ENCODE results near the gene FOXP1. TPM values are rescaled to one million over a fixed set of nuclear protein-coding genes. Genes with fewer than 3 reads are reported as not detected.

The FOXP1 gene
- total and polyA plus RNA-seq, 2 of the 13 experiments (the other 11 are each of a cell fraction or from before 2014, with no cell fraction given), result 40.4 to 59.0 TPM

- 0 out of 2 replicates have a peak, but pooled peaks have one; percentile 17 for TF ChIP-seq NR2F2 (IDR thresholded peaks at IDR 0.05; ENCODE audit: borderline replicate concordance, low read depth)
- TF ChIP-seq GTF3A (CRISPR knock-in tag; conservative IDR thresholded peaks at IDR 0.05), result no peak
- 0 out of 2 replicates have a peak, but pooled peaks have one; percentile 17 for TF ChIP-seq THAP11 (CRISPR knock-in tag; IDR thresholded peaks at IDR 0.05)
- peak; percentile 79; the same call in 1 of the 2 replicates for TF ChIP-seq KDM1A (CRISPR knock-in tag; IDR thresholded peaks at IDR 0.05)
- no peak; the same call in 1 of the 2 replicates for TF ChIP-seq RXRA (CRISPR knock-in tag; IDR thresholded peaks at IDR 0.05)
- peak; percentile 61; the same call in 1 of the 2 replicates for TF ChIP-seq NFKBIZ (CRISPR knock-in tag; IDR thresholded peaks at IDR 0.05)
- TF ChIP-seq ATF1 (CRISPR knock-in tag; IDR thresholded peaks at IDR 0.05), result 0 out of 2 replicates have a peak, but pooled peaks have one; percentile 32
- peak; percentile 37; the same call in 1 of the 2 replicates for TF ChIP-seq MIER3 (CRISPR knock-in tag; IDR thresholded peaks at IDR 0.05; ENCODE audit: borderline replicate concordance)
- no peak for TF ChIP-seq MBD4 (IDR thresholded peaks at IDR 0.05; ENCODE audit: borderline replicate concordance, low read length)
- no peak for TF ChIP-seq SOX6 (IDR thresholded peaks at IDR 0.05)
- peak; percentile 87 for TF ChIP-seq SOX6 (CRISPR knock-in tag; IDR thresholded peaks at IDR 0.05)
- 0 out of 2 replicates have a peak, but pooled peaks have one; percentile 23 for TF ChIP-seq ZNF501 (CRISPR knock-in tag; IDR thresholded peaks at IDR 0.05)
- TF ChIP-seq ZSCAN5A (CRISPR knock-in tag; IDR thresholded peaks at IDR 0.05; ENCODE audit: borderline replicate concordance), result no peak
- 0 out of 2 replicates have a peak, but pooled peaks have one; percentile 41 for TF ChIP-seq TARDBP (CRISPR knock-in tag; IDR thresholded peaks at IDR 0.05)
- TF ChIP-seq SATB2 (CRISPR knock-in tag; IDR thresholded peaks at IDR 0.05), result no peak
- peak; percentile 44; the same call in 1 of the 2 replicates for TF ChIP-seq ISL2 (CRISPR knock-in tag; IDR thresholded peaks at IDR 0.05)
- TF ChIP-seq THRA (CRISPR knock-in tag; IDR thresholded peaks at IDR 0.05; ENCODE audit: borderline replicate concordance), result peak; percentile 59; the same call in 1 of the 2 replicates
- no peak for TF ChIP-seq SRY (CRISPR knock-in tag; IDR thresholded peaks at IDR 0.05)
- TF ChIP-seq ZBTB33 (CRISPR knock-in tag; IDR thresholded peaks at IDR 0.05), result peak; percentile 30; the same call in 1 of the 2 replicates
- TF ChIP-seq ZNF484 (CRISPR knock-in tag; IDR thresholded peaks at IDR 0.05; ENCODE audit: borderline replicate concordance, low read depth), result no peak
- no peak for TF ChIP-seq NRL (CRISPR knock-in tag; IDR thresholded peaks at IDR 0.05; ENCODE audit: borderline replicate concordance)
- TF ChIP-seq GABPA (IDR thresholded peaks at IDR 0.05; ENCODE audit: low read depth, low read length), result no peak
- TF ChIP-seq GABPA (CRISPR knock-in tag; IDR thresholded peaks at IDR 0.05; ENCODE audit: low read depth), result 0 out of 2 replicates have a peak, but pooled peaks have one; percentile 17
- TF ChIP-seq CEBPB (IDR thresholded peaks at IDR 0.05; ENCODE audit: borderline replicate concordance, low read depth, low read length), result peak; percentile 94
- peak; percentile 38; the same call in 1 of the 2 replicates for TF ChIP-seq ZGPAT (CRISPR knock-in tag; IDR thresholded peaks at IDR 0.05)
These were observed 496.1 kb downstream of the FOXP1 start (continued) for GRCh38 chr3:71087143-71088018.
